HCT116 (cell line): ENCODE measurements around the gene KANK3. TPM values are rescaled to one million over a fixed set of nuclear protein-coding genes. Genes with fewer than 3 reads are reported as not detected.
A peak's percentile ranks its signal among the peaks of the same experiment; 100 is the strongest.
"Not testable (repeated sequence)": the region's sequence is repeated elsewhere in the genome, so short reads cannot be mapped to it uniquely, and the experiment has no call there.

Experiments
- ATAC-seq: fragments of 200-7000 bp; cut with Tn5 transposase; 2 replicates; pipeline ENCODE4 v1.9.1; 2020; ENCODE audit warnings: mild to moderate bottlenecking, moderate library complexity
- BruUV-seq: library from RNA; stranded (reverse); fragments of 400-500 nt; replicated peaks from 2 replicates; lab custom pipeline; 2021; lab: Mats Ljungman, UMichigan
- CTCF ChIA-PET: fragments of 300-600 bp; sonication (Branson Sonifier 250); formaldehyde crosslinking; loops from one replicate; lab custom pipeline; 2021; ENCODE audit warnings: antibody characterized with exemption; lab: Charles Lee
- POLR2A ChIA-PET: fragments of 300-600, 350-600 bp; sonication (Branson Sonifier 250); formaldehyde crosslinking; loops from one replicate; lab custom pipeline; 2021; ENCODE audit warnings: antibody characterized with exemption; lab: Charles Lee
- RAD21 ChIA-PET, 2 experiments: fragments of 300-600 bp; sonication (Branson Sonifier 250); formaldehyde crosslinking; loops; one replicate each; lab custom pipeline; 2023; ENCODE audit warnings: low total read pairs in 2 of 2; ENCODE audit not compliant: uncharacterized antibody in 2 of 2, unreplicated experiment in 2 of 2, low non-redundant PET in 1 of 2; lab: Charles Lee
- DNase-seq: peaks from one replicate; pipeline ENCODE4 v3.0.0-alpha.2; 2010; ENCODE audit warnings: low read depth, low spot score
- H2AFZ ChIP-seq: fragments of 200-600 bp; shearing (Covaris generic), sonication (generic); 2 replicates; pipeline ENCODE4 v1.6.1; 2017; ENCODE audit warnings: low read depth, mixed run types, mixed read lengths, antibody characterized with exemption, low read length; ENCODE audit not compliant: poor library complexity, severe bottlenecking
- H3K27ac ChIP-seq: 2 replicates; pipeline ENCODE4 v1.5.1; 2012; ENCODE audit warnings: low read depth, low read length
- H3K27me3 ChIP-seq: fragments of 200-600 bp; sonication (generic); 2 replicates; pipeline ENCODE4 v1.6.1; 2016; ENCODE audit warnings: mixed run types, low read length, mixed read lengths; ENCODE audit not compliant: insufficient read depth
- H3K36me3 ChIP-seq, 2 experiments: fragments of 200-500 bp in 1 of 2; fragments of 200-600 bp in 1 of 2; sonication (Bioruptor generic) in 1 of 2; sonication (generic) in 1 of 2; 2 replicates each; pipeline versions ENCODE4 v1.5.1 to v1.6.1; 2014 to 2016; ENCODE audit warnings: low read length in 2 of 2, inconsistent platforms in 1 of 2, mixed read lengths in 1 of 2, mixed run types in 1 of 2; ENCODE audit not compliant: insufficient read depth in 2 of 2, control insufficient read depth in 1 of 2
- H3K4me1 ChIP-seq, 2 experiments: fragments of 200-600 bp in 1 of 2; sonication (generic) in 1 of 2; 2 replicates each; pipeline versions ENCODE4 v1.5.1 to v1.6.1; 2012 to 2017; ENCODE audit warnings: low read length in 2 of 2, inconsistent platforms in 1 of 2, mild to moderate bottlenecking in 1 of 2, mixed read lengths in 1 of 2, mixed run types in 1 of 2, moderate library complexity in 1 of 2; ENCODE audit not compliant: insufficient read depth in 2 of 2, control insufficient read depth in 1 of 2
- H3K4me2 ChIP-seq: fragments of 200-600 bp; sonication (generic); 2 replicates; pipeline ENCODE4 v1.6.1; 2017; ENCODE audit warnings: mixed run types, low read length, mixed read lengths
- H3K4me3 ChIP-seq, 2 experiments: fragments of 200-600 bp in 1 of 2; sonication (generic) in 1 of 2; replicated peaks in 1 of 2; 2 replicates each; pipeline ENCODE4 v1.5.1; 2011 to 2016; ENCODE audit warnings: low read length in 2 of 2, control low read depth in 1 of 2, low read depth in 1 of 2, mild to moderate bottlenecking in 1 of 2, mixed read lengths in 1 of 2, mixed run types in 1 of 2
- H3K79me2 ChIP-seq: fragments of 200-600 bp; sonication (generic); 2 replicates; pipeline ENCODE4 v1.6.1; 2017; ENCODE audit warnings: mild to moderate bottlenecking, mixed run types, low read length, moderate library complexity, mixed read lengths; ENCODE audit not compliant: insufficient read depth
- H3K9ac ChIP-seq: fragments of 200-600 bp; sonication (generic); 2 replicates; pipeline ENCODE4 v1.6.1; 2016; ENCODE audit warnings: low read length, mixed read lengths
- H3K9me2 ChIP-seq: fragments of 200-600 bp; sonication (generic), shearing (Covaris generic); 2 replicates; pipeline ENCODE4 v1.6.1; 2017; ENCODE audit warnings: mixed run types, mild to moderate bottlenecking, moderate library complexity; ENCODE audit not compliant: insufficient read depth
- H3K9me3 ChIP-seq, 2 experiments: fragments of 200-500 bp in 1 of 2; fragments of 200-600 bp in 1 of 2; sonication (Bioruptor generic) in 1 of 2; sonication (generic) in 1 of 2; 2 replicates each; pipeline ENCODE4 v1.6.1; 2014 to 2017; ENCODE audit warnings: low read length in 2 of 2, mixed read lengths in 2 of 2, inconsistent platforms in 1 of 2, low read depth in 1 of 2, mild to moderate bottlenecking in 1 of 2, mixed run types in 1 of 2, moderate library complexity in 1 of 2; ENCODE audit not compliant: control insufficient read depth in 1 of 2, insufficient read depth in 1 of 2
- H4K20me1 ChIP-seq: fragments of 200-600 bp; sonication (generic), shearing (Covaris generic); 2 replicates; pipeline ENCODE4 v1.6.1; 2017; ENCODE audit warnings: mixed run types, mild to moderate bottlenecking, moderate library complexity; ENCODE audit not compliant: insufficient read depth
- intact Hi-C: fragments of 100-400 bp; cut with micrococcal nuclease; formaldehyde crosslinking; loops from 2 replicates; pipeline ENCODE4 v1.10.0; 2022
- microRNA-seq: library from miRNA; unstranded; fragments of <30 nt; microRNA quantifications from one replicate; pipeline ENCODE4, GENCODE V29; 2016; ENCODE audit warnings: borderline number of aligned reads
- total RNA-seq: library from RNA; stranded (reverse); gene quantifications from one replicate; pipeline ENCODE4 v1.2.1, GENCODE V29; 2021; ENCODE audit not compliant: unreplicated experiment

The KANK3 gene
- total RNA-seq, 1 experiment from 2014 or later = 21.7 TPM

DNA sequence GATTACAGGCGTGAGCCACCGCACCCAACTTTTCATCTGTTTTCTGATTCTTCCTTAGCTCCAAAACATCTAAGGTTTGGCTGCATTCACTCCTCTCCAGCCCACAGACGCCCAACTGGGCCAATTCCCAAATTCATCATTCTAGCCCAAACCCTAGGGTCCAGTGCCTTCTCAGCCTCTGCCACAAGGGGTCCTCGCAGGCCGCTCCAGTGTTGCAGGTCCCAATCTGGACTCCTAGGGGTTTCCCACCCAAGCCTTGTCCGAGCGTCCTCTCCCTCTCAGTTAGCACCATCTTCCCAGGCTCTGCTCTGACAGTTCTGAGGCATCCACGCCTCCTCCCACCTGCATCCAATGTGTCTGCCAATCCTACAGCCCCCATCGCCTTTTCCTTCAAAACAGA, 66.6 kb downstream of the KANK3 start:
- H3K4me2 ChIP-seq, CTCF ChIA-PET, H3K9me3 ChIP-seq, POLR2A ChIA-PET, H2AFZ ChIP-seq, H3K9me2 ChIP-seq, H3K36me3 ChIP-seq, RAD21 ChIA-PET, H3K27me3 ChIP-seq, H3K79me2 ChIP-seq, BruUV-seq, H3K4me1 ChIP-seq, DNase-seq, H3K4me3 ChIP-seq, H4K20me1 ChIP-seq, H3K27ac ChIP-seq, intact Hi-C loops, H3K9ac ChIP-seq: not testable (repeated sequence)
- ATAC-seq = peak; percentile 81

Small RNA genes within 50 kb of the gene (microRNA-seq; reads per million reads assigned to microRNA genes)
- gene MIR4999 = 5.2 reads per million, percentile 11 among the genes with 10 or more reads in this experiment

Other genes with a start within 250 kb of the KANK3 start
- gene FBN3, start 193.7 kb downstream of the KANK3 start, total RNA-seq = 6.6 TPM
- gene CERS4, start 133.9 kb downstream of the KANK3 start, total RNA-seq = 26.0 TPM
- 86.2 TPM for gene CD320, start 34.9 kb downstream of the KANK3 start, total RNA-seq
- gene NDUFA7, start 21.9 kb downstream of the KANK3 start, total RNA-seq = 86.9 TPM
- 2,379 TPM for gene RPS28, start 21.8 kb downstream of the KANK3 start, total RNA-seq
- gene ANGPTL4, start 20.9 kb upstream of the KANK3 start, total RNA-seq = 54.8 TPM
- gene RAB11B, start 47.1 kb upstream of the KANK3 start, total RNA-seq = 140 TPM
- 22.5 TPM for gene MARCHF2, start 70.0 kb upstream of the KANK3 start, total RNA-seq
- 298 TPM for gene HNRNPM, start 101.7 kb upstream of the KANK3 start, total RNA-seq
- 1.3 TPM for gene PRAM1, start 159.4 kb upstream of the KANK3 start, total RNA-seq
- gene ZNF414, start 170.9 kb upstream of the KANK3 start, total RNA-seq = 31.9 TPM
- 0.39 TPM for gene MYO1F, start 234.2 kb upstream of the KANK3 start, total RNA-seq